ENCODE data around the gene CHADL. TPM values are rescaled to one million over a fixed set of nuclear protein-coding genes. Genes with fewer than 3 reads are reported as not detected.

CHADL gene
- total and polyA plus RNA-seq, 12 donors: 0.15 to 21.9 (median 3.4) TPM

DNA sequence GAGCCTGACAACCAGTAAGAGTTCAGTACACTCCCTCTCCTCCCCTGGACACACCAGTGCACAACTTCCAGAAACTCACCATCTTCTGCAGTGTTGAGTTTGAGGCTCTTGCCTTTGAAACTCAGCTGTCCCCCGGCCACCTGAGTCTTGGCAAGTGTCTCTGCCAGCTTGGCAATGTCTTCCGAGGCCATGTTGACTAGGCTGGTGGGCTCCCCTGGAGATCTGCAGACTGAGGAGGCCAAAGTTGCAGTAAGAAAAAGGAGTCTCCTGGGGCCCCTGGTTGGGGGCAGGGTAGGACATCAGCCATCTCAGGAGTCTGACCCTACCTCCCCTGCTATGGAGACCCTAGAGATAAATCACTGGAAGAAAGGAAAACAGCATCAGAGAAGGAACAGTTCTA is 40.1 kb upstream of the CHADL start:
- intact Hi-C loops (cut with DNase I): no loop called here
- H3K36me3 ChIP-seq (replicated peaks in 1 of 2): peaks cover 0 to 47% of the 10 kb centered on the region in 2 donors

DNA sequence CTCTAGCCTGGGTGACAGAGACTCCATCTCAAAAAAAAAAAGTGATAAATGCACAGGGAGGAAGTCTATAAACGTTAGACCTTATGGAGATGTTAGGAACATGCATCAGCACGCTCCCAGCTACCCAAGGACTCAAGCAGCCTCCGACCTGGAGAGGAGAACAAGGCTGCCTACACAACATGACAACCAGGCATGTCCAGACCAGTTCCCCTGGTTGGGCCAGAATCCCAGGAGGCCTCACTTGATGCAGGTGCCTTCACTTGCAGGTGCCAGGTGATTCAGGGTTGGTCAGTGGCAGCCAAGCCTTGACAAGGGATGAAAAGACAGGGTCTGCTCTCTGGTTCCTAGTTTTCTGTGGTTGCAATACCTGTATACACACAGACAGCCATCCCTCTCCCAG is 39.3 kb upstream of the CHADL start:
- intact Hi-C loops (cut with DNase I): no loop called here
- peaks cover 0 to 54% of the 10 kb centered on the region in 2 donors for H3K36me3 ChIP-seq (replicated peaks in 1 of 2)

More for the DNA sequence above, 40.1 kb upstream of the CHADL start:
- H3K9me3 ChIP-seq (replicated peaks in 1 of 3): no peaks in the 10 kb centered on the region
- no peak overlapping the region for H3K27ac ChIP-seq
- H3K27me3 ChIP-seq: no peaks in the 10 kb centered on the region
- TF ChIP-seq POLR2A (IDR thresholded peaks at IDR 0.05): no peak
- TF ChIP-seq, protein P1, sequence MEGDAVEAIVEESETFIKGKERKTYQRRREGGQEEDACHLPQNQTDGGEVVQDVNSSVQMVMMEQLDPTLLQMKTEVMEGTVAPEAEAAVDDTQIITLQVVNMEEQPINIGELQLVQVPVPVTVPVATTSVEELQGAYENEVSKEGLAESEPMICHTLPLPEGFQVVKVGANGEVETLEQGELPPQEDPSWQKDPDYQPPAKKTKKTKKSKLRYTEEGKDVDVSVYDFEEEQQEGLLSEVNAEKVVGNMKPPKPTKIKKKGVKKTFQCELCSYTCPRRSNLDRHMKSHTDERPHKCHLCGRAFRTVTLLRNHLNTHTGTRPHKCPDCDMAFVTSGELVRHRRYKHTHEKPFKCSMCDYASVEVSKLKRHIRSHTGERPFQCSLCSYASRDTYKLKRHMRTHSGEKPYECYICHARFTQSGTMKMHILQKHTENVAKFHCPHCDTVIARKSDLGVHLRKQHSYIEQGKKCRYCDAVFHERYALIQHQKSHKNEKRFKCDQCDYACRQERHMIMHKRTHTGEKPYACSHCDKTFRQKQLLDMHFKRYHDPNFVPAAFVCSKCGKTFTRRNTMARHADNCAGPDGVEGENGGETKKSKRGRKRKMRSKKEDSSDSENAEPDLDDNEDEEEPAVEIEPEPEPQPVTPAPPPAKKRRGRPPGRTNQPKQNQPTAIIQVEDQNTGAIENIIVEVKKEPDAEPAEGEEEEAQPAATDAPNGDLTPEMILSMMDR (IDR thresholded peaks at IDR 0.05): no peak
- no peak for DNase-seq
- 71 to 93% (median 78%) methylated on average over 2 of the region's 2 CpGs for WGBS, 4 donors
- no peak overlapping the region for H3K4me3 ChIP-seq
- H3K4me1 ChIP-seq (replicated peaks in 1 of 2): peaks cover 0 to 12% of the 10 kb centered on the region in 2 donors

GRCh38 chr22:41274856-41275255 is 34.1 kb upstream of the CHADL start:
- Histone ChIP-seq H3K27me3 (no peaks in the 10 kb centered on the region), H3K4me1 (replicated peaks in 1 of 2) (no peaks in the 10 kb centered on the region), H3K4me3 (no peak overlapping the region), H3K9me3 (replicated peaks in 1 of 3) (no peaks in the 10 kb centered on the region), H3K36me3 (replicated peaks in 1 of 2) (peaks cover 0 to 86% of the 10 kb centered on the region in 2 donors), H3K27ac (no peak overlapping the region)
- TF ChIP-seq POLR2A (IDR thresholded peaks at IDR 0.05): no peak
- TF ChIP-seq, protein P1 (IDR thresholded peaks at IDR 0.05): no peak
- WGBS, 4 donors: 62 to 75% (median 71%) methylated on average over 4 of the region's 4 CpGs
- no peak for DNase-seq
- intact Hi-C loops (cut with DNase I): no loop called here

More for the DNA sequence above, 39.3 kb upstream of the CHADL start:
- no peak for TF ChIP-seq POLR2A (IDR thresholded peaks at IDR 0.05)
- TF ChIP-seq, protein P1 (IDR thresholded peaks at IDR 0.05): no peak
- Histone ChIP-seq H3K27me3 (no peaks in the 10 kb centered on the region), H3K9me3 (replicated peaks in 1 of 3) (no peaks in the 10 kb centered on the region), H3K4me1 (replicated peaks in 1 of 2) (peaks cover 0 to 10% of the 10 kb centered on the region in 2 donors), H3K27ac (no peak overlapping the region), H3K4me3 (no peak overlapping the region)
- DNase-seq: no peak
- 75 to 83% (median 80%) methylated on average over 3 of the region's 3 CpGs for WGBS, 4 donors

- no peaks in the 10 kb centered on the region for H3K27me3 ChIP-seq
Measured at GRCh38 chr22:41273128-41273527, 32.4 kb upstream of the CHADL start.

More at GRCh38 chr22:41273128-41273527, 32.4 kb upstream of the CHADL start:
- Histone ChIP-seq H3K4me1 (replicated peaks in 1 of 2) (no peaks in the 10 kb centered on the region), H3K9me3 (replicated peaks in 1 of 3) (no peaks in the 10 kb centered on the region), H3K36me3 (replicated peaks in 1 of 2) (peaks cover 0 to 88% of the 10 kb centered on the region in 2 donors), H3K4me3 (no peak overlapping the region), H3K27ac (no peak overlapping the region)
- intact Hi-C loops (cut with DNase I): no loop called here
- no peak for TF ChIP-seq POLR2A (IDR thresholded peaks at IDR 0.05)
- TF ChIP-seq, protein P1 (IDR thresholded peaks at IDR 0.05): no peak
- no peak for DNase-seq
- 77 to 92% (median 90%) methylated on average over 4 to 7 of the region's 7 CpGs for WGBS, 4 donors

Measured in adrenal gland (tissue), 12 donors.